Esophagus muscularis mucosa (tissue), 4 donors: ENCODE results near the gene DUS1L. TPM values are rescaled to one million over a fixed set of nuclear protein-coding genes. Genes with fewer than 3 reads are reported as not detected.
A peak's percentile ranks its signal among the peaks of the same experiment; 100 is the strongest.

ENCODE experiments used
- DNase-seq: peaks from one replicate; pipeline ENCODE4 v3.0.0-alpha.2; 2017; ENCODE audit errors: extremely low spot score
- H3K27ac ChIP-seq, 4 donors: fragments of 200-600 bp; sonication (generic); replicated peaks in 1 of 4; 1 replicate in 3 of 4; 2 replicates in 1 of 4; pipeline ENCODE4 v1.5.1; 2016 to 2019; ENCODE audit warnings: mild to moderate bottlenecking in 1 of 4
- H3K27me3 ChIP-seq, 4 donors: fragments of 200-600 bp; sonication (generic); one replicate each; pipeline versions ENCODE4 v1.5.1 to v1.6.0; 2016 to 2019
- H3K36me3 ChIP-seq, 4 donors: fragments of 200-600 bp; sonication (generic); one replicate each; pipeline ENCODE4 v1.5.1; 2016 to 2019
- H3K4me1 ChIP-seq, 4 donors: fragments of 200-600 bp; sonication (generic); one replicate each; pipeline ENCODE4 v1.5.1; 2016 to 2019
- H3K4me3 ChIP-seq, 4 donors: fragments of 200-600 bp; sonication (generic); 1 replicate in 2 of 4; 2 replicates in 2 of 4; pipeline ENCODE4 v1.5.1; 2016 to 2019; ENCODE audit warnings: mild to moderate bottlenecking in 4 of 4, moderate library complexity in 1 of 4
- H3K9me3 ChIP-seq, 4 donors: fragments of 200-600 bp; sonication (generic); 1 replicate in 3 of 4; 2 replicates in 1 of 4; pipeline ENCODE4 v1.5.1; 2016 to 2019
- CTCF ChIP-seq, 3 experiments: fragments of 200-600 bp in 2 of 3; fragments of 450-650 bp in 1 of 3; sonication (generic) in 2 of 3; IDR thresholded peaks; one replicate each; pipeline ENCODE4 v1.5.1; 2017 to 2019; ENCODE audit warnings: antibody characterized with exemption in 3 of 3, mild to moderate bottlenecking in 2 of 3, moderate library complexity in 1 of 3
- EP300 ChIP-seq: sonication (generic); formaldehyde crosslinking; IDR thresholded peaks from one replicate; pipeline ENCODE4 v1.6.1; 2017; ENCODE audit warnings: antibody characterized with exemption
- POLR2A ChIP-seq: fragments of 450-650 bp; IDR thresholded peaks from one replicate; pipeline ENCODE4 v1.6.1; 2017; ENCODE audit warnings: antibody characterized with exemption, moderate library complexity, mild to moderate bottlenecking, low read depth
- POLR2AphosphoS5 ChIP-seq, 2 donors: sonication (generic); formaldehyde crosslinking; IDR thresholded peaks; one replicate each; pipeline ENCODE4 v1.6.1; 2017; ENCODE audit warnings: antibody characterized with exemption in 2 of 2
- WGBS: methylation state at CpG from one replicate; pipeline ENCODE4 v1.1.5; 2018; 5-methylcytosine and 5-hydroxymethylcytosine counted together
- intact Hi-C: fragments of 100-400 bp; cut with DNase I; formaldehyde crosslinking; loops from one replicate; pipeline ENCODE4 v1.15.1; 2023
- total RNA-seq, 4 donors: library from RNA; depleted of rRNA; stranded (reverse); fragments of >200 nt; gene quantifications; one replicate each; pipeline versions ENCODE4 v1.1.0 to v1.2.1, GENCODE V29; 2016

Gene DUS1L
- 10 to 100 TPM; 42.2 to 77.1 (median 52.6) TPM for total RNA-seq

DNA sequence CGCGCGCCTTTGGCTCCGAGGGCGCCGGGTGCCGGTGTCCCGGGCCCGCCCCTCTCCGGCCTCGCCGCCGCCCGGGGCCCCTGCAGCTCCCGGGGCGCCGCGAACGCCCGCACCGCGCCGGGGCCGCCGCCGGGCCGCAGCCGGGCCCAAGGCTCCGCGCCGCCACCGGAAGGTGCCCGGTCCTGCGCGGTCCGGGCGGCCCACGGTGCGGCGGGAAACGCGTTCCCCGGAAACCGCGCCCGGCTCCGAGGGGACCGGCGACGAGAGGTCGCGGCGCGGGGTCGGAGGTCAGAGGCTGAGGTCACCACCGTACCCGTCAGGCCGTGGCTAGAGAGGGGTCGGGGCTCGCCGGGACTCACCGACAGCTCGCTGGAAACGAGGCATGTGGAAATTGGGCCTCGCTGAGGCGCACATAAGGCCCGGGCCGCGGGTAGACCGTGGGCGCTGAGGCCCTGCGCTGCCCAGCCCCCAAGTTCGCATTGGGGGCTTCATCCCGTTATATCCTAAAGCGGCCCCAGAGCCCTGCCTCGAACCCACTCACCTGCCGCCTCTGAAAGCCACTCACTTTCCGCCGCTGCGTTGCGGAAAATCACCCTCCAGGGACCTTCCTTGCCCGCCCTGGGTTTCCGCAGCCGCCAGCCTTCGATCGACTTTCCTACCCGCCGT lies at the start of gene DUS1L:
Gene DUS1L (minus strand): TSS at position 167 of the 666 bp plus-strand sequence. CDS start 745 bp downstream, outside the sequence.
- Histone ChIP-seq H3K9me3 (no peaks in the 10 kb centered on the region), H3K36me3 (peaks cover 16 to 36% (median 34%) of the 10 kb centered on the region in 4 donors), H3K4me3 (peak within 1 kb of the TSS; percentile 80 to 90 (median 86)), H3K4me1 (peaks cover 25 to 33% (median 28%) of the 10 kb centered on the region in 4 donors), H3K27me3 (no peaks in the 10 kb centered on the region), H3K27ac (peak within 1 kb of the TSS; percentile 79 to 91 (median 88))
- no peak for DNase-seq
- intact Hi-C loops: no loop called here
- TF ChIP-seq CTCF (IDR thresholded peaks at IDR 0.05): no peak
- TF ChIP-seq POLR2AphosphoS5 (IDR thresholded peaks at IDR 0.05): peak; percentile 65 to 81
- TF ChIP-seq EP300: no peak
- WGBS: 44% methylated on average over 22 of the region's 88 CpGs

DNA sequence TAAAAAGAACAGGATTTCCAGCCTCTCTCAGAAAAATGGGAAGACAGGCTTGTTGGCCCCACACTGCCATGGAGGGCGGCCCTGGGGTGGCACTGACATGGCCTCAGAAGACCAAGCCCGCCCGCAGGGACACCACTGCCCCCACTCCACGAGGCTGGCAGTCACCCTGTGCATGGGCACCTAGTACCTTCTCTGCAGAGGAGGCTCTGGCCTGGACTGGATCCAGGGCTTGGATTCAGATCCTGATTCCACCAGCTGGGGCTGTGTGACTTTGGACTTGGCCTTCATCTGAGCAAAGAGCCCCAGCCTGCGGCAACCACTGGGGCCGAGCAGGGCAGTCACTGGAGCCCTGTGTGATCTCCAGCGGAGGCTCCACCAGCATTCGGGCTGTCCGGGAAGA lies 49.3 kb upstream of the DUS1L start:
- Histone ChIP-seq H3K4me1 (peaks cover 0 to 4% (median 0%) of the 10 kb centered on the region in 4 donors), H3K36me3 (peaks cover 0 to 39% (median 20%) of the 10 kb centered on the region in 4 donors), H3K4me3 (no peak overlapping the region), H3K27me3 (no peaks in the 10 kb centered on the region), H3K27ac (no peak overlapping the region), H3K9me3 (no peaks in the 10 kb centered on the region)
- TF ChIP-seq POLR2A (no peak), POLR2AphosphoS5 (IDR thresholded peaks at IDR 0.05) (no peak), EP300 (no peak), CTCF (IDR thresholded peaks at IDR 0.05) (no peak)
- no peak for DNase-seq
- 89% methylated on average over 9 of the region's 9 CpGs for WGBS
- intact Hi-C loops: no loop called here

- no peak overlapping the region for H3K27ac ChIP-seq
Observed at GRCh38 chr17:82114447-82114846, 48.8 kb upstream of the DUS1L start.

GRCh38 chr17:82113941-82114340 lies 48.3 kb upstream of the DUS1L start:
- Histone ChIP-seq H3K4me1 (peaks cover 0 to 4% (median 0%) of the 10 kb centered on the region in 4 donors), H3K36me3 (peaks cover 0 to 39% (median 20%) of the 10 kb centered on the region in 4 donors), H3K4me3 (no peak overlapping the region), H3K27ac (no peak overlapping the region), H3K27me3 (no peaks in the 10 kb centered on the region), H3K9me3 (no peaks in the 10 kb centered on the region)
- DNase-seq: no peak
- TF ChIP-seq CTCF (IDR thresholded peaks at IDR 0.05) (no peak), POLR2A (no peak), EP300 (no peak), POLR2AphosphoS5 (IDR thresholded peaks at IDR 0.05) (no peak)
- 86% methylated on average over 13 of the region's 13 CpGs for WGBS
- intact Hi-C loops: no loop called here

More at GRCh38 chr17:82114447-82114846, 48.8 kb upstream of the DUS1L start:
- DNase-seq: no peak
- 96% methylated on average over 4 of the region's 10 CpGs for WGBS
- Histone ChIP-seq H3K9me3 (no peaks in the 10 kb centered on the region), H3K4me1 (peaks cover 0 to 4% (median 0%) of the 10 kb centered on the region in 4 donors), H3K36me3 (peaks cover 0 to 39% (median 20%) of the 10 kb centered on the region in 4 donors), H3K4me3 (no peak overlapping the region), H3K27me3 (no peaks in the 10 kb centered on the region)
- intact Hi-C loops: no loop called here
- TF ChIP-seq CTCF (IDR thresholded peaks at IDR 0.05) (no peak), EP300 (no peak)
